Measurements from ENCODE around the gene NDUFV2.

GRCh38 chr18:9079818-9080528 lies 22.5 kb upstream of the NDUFV2 start:
- TF ChIP-seq ZNF274 (IDR thresholded peaks at IDR 0.05; ENCODE audit: borderline replicate concordance, extremely low read depth, low read length) (no peak), CTCF (IDR thresholded peaks at IDR 0.05; ENCODE audit: control extremely low read depth in 1 of 3, insufficient read depth in 1 of 3, low read depth in 1 of 3, low read length in 3 of 3) (no peak), SRF (IDR thresholded peaks at IDR 0.05; ENCODE audit: low read depth, low read length) (no peak), SIN3A (conservative IDR thresholded peaks at IDR 0.05 in 1 of 2, IDR thresholded peaks at IDR 0.05 in 1 of 2; ENCODE audit: low read depth in 1 of 2, low read length in 2 of 2) (no peak), NRF1 (IDR thresholded peaks at IDR 0.05; ENCODE audit: low read depth, low read length) (no peak), RBBP5 (IDR thresholded peaks at IDR 0.05; ENCODE audit: borderline replicate concordance, low read depth, low read length) (no peak)
